PC-3 (cell line): Measurements from ENCODE around the gene LRP5. TPM values are rescaled to one million over a fixed set of nuclear protein-coding genes. Genes with fewer than 3 reads are reported as not detected.

Source experiments
- ATAC-seq: fragments of 200-7000 bp; cut with Tn5 transposase; 2 replicates; pipeline ENCODE4 v1.9.1; 2020; ENCODE audit warnings: mild to moderate bottlenecking, moderate library complexity
- BruUV-seq: library from RNA; stranded (reverse); fragments of 400-500 nt; replicated peaks from 2 replicates; lab custom pipeline; 2021; lab: Mats Ljungman, UMichigan
- CTCF ChIA-PET: fragments of 300-600 bp; sonication (Branson Sonifier 250); formaldehyde crosslinking; loops from one replicate; lab custom pipeline; 2022; ENCODE audit warnings: antibody characterized with exemption; lab: Charles Lee
- POLR2A ChIA-PET: fragments of 300-600 bp; sonication (Branson Sonifier 250); formaldehyde crosslinking; loops from one replicate; lab custom pipeline; 2022; ENCODE audit warnings: antibody characterized with exemption; ENCODE audit not compliant: unreplicated experiment; lab: Charles Lee
- DNase-seq: peaks from one replicate; pipeline ENCODE4 v3.0.0-alpha.2; 2015
- H2AFZ ChIP-seq: fragments of 300-600 bp; sonication (generic); 2 replicates; pipeline ENCODE4 v1.6.0; 2016; ENCODE audit warnings: antibody characterized with exemption, low read length
- H3F3A ChIP-seq: fragments of 300-600 bp; sonication (generic); one replicate; pipeline ENCODE4 v1.6.0; 2017; ENCODE audit warnings: antibody characterized with exemption, low read length, control low read depth, mild to moderate bottlenecking; ENCODE audit not compliant: unreplicated experiment
- H3K27ac ChIP-seq: fragments of 300-600 bp; sonication (generic); 2 replicates; pipeline ENCODE4 v1.5.1; 2016; ENCODE audit warnings: mild to moderate bottlenecking, low read length
- H3K27me3 ChIP-seq: fragments of 300-600 bp; sonication (generic); 2 replicates; pipeline ENCODE4 v1.6.1; 2016; ENCODE audit warnings: low read length, mixed read lengths
- H3K36me3 ChIP-seq: fragments of 300-600 bp; sonication (generic); 2 replicates; pipeline ENCODE4 v1.6.1; 2016; ENCODE audit warnings: low read depth, mixed run types, low read length, mixed read lengths
- H3K4me1 ChIP-seq: fragments of 300-600 bp; sonication (generic); 2 replicates; pipeline ENCODE4 v1.5.1; 2016; ENCODE audit warnings: low read length; ENCODE audit not compliant: insufficient read depth
- H3K4me2 ChIP-seq: fragments of 300-600 bp; sonication (generic); 2 replicates; pipeline ENCODE4 v1.6.0; 2016; ENCODE audit warnings: low read length
- H3K4me3 ChIP-seq: fragments of 300-600 bp; sonication (generic); 2 replicates; pipeline ENCODE4 v1.5.1; 2016; ENCODE audit warnings: mild to moderate bottlenecking, low read length, mixed read lengths
- H3K79me2 ChIP-seq: fragments of 300-600 bp; sonication (generic); 2 replicates; pipeline ENCODE4 v1.6.1; 2017; ENCODE audit warnings: low read length, mixed read lengths
- H3K9ac ChIP-seq: fragments of 300-600 bp; sonication (generic); 2 replicates; pipeline ENCODE4 v1.6.0; 2016; ENCODE audit warnings: mild to moderate bottlenecking, low read length
- H3K9me2 ChIP-seq: fragments of 300-600 bp; sonication (generic); replicated peaks from 2 replicates; pipeline ENCODE4 v1.6.1; 2016; ENCODE audit warnings: mixed run types, low read length, mixed read lengths
- H3K9me3 ChIP-seq: fragments of 300-600 bp; sonication (generic); 2 replicates; pipeline ENCODE4 v1.6.1; 2016; ENCODE audit warnings: low read length, mixed read lengths
- H4K20me1 ChIP-seq: fragments of 300-600 bp; sonication (generic); 2 replicates; pipeline ENCODE4 v1.6.1; 2016; ENCODE audit warnings: low read length, mixed read lengths
- CTCF ChIP-seq: fragments of 300-600 bp; sonication (generic); conservative IDR thresholded peaks from 2 replicates; pipeline ENCODE4 v1.5.1; 2017; ENCODE audit warnings: antibody characterized with exemption, low read depth, mild to moderate bottlenecking, low read length
- EZH2 ChIP-seq: fragments of 300-600 bp; sonication (generic); IDR thresholded peaks from one replicate; pipeline ENCODE4 v1.6.1; 2017; ENCODE audit warnings: antibody characterized with exemption, mild to moderate bottlenecking, low read length; ENCODE audit not compliant: unreplicated experiment
- EZH2phosphoT487 ChIP-seq: fragments of 300-600 bp; sonication (generic); IDR thresholded peaks from 2 replicates; pipeline ENCODE4 v1.6.1; 2018; ENCODE audit warnings: mild to moderate bottlenecking, antibody characterized with exemption, low read length, borderline replicate concordance
- intact Hi-C: fragments of 100-400 bp; cut with micrococcal nuclease; formaldehyde crosslinking; loops from 2 replicates; pipeline ENCODE4 v1.9.0; 2023
- total RNA-seq: library from RNA; depleted of rRNA; stranded (reverse); fragments of >200 nt; gene quantifications from 2 replicates; pipeline ENCODE4 v1.2.3, GENCODE V29; 2014

The LRP5 gene
- total RNA-seq, 1 experiment from 2014 or later: 64.3 TPM

GRCh38 chr11:68271781-68272608, 40.4 kb upstream of the LRP5 start, which contains the start of gene C11orf24:
Gene C11orf24, minus strand, starts transcription at chr11:68271973. Its CDS starts 8,206 bp downstream, at chr11:68263767.
- intact Hi-C loops: loop anchor here (1.0 to 5.0 kb wide), 2 partner anchors 25 to 110 kb away; no protein-coding TSS in a partner anchor
- peak; percentile 98 for DNase-seq
- POLR2A ChIA-PET: interaction anchor here (0.5 to 1.0 kb wide), 7 partner anchors 23 to 285 kb away, joined by 3 to 13 read pairs (median 3); partner anchors contain the start of gene LRP5

GRCh38 chr11:68273026-68273738, 39.2 kb upstream of the LRP5 start:
- Histone ChIP-seq H3F3A (no peaks in the 10 kb centered on the region), H3K79me2 (peaks cover 36% of the 10 kb centered on the region), H3K9ac (no peak overlapping the region), H3K27ac (no peak overlapping the region), H3K9me2 (no peaks in the 10 kb centered on the region), H3K4me2 (peak overlapping the region; percentile 99), H3K4me1 (peaks cover 22% of the 10 kb centered on the region), H3K4me3 (peak overlapping the region; percentile 89; the same call in 1 of the 2 replicates), H3K27me3 (no peaks in the 10 kb centered on the region), H3K9me3 (no peaks in the 10 kb centered on the region), H2AFZ (no peak overlapping the region), H4K20me1 (no peaks in the 10 kb centered on the region), H3K36me3 (no peaks in the 10 kb centered on the region)
- intact Hi-C loops: loop anchor here (5.0 kb wide), 1 partner anchor 109 kb away; no protein-coding TSS in a partner anchor
- ATAC-seq (no peak), DNase-seq (no peak)
- BruUV-seq: no TSS peak
- POLR2A ChIA-PET: interaction anchor here (0.6 kb wide), 1 partner anchor 15 kb away, joined by 3 read pairs; no protein-coding TSS in a partner anchor
- CTCF ChIA-PET: no interaction called here
- TF ChIP-seq EZH2: no peak
- no peak for TF ChIP-seq EZH2phosphoT487
- TF ChIP-seq CTCF: no peak

More at GRCh38 chr11:68271781-68272608, 40.4 kb upstream of the LRP5 start, which contains the start of gene C11orf24:
- peak; percentile 92 for ATAC-seq
- H3K27ac ChIP-seq: peak within 1 kb of the TSS; percentile 76
- CTCF ChIA-PET: interaction anchor here (0.7 to 1.1 kb wide), 4 partner anchors 14 to 80 kb away, joined by 3 to 7 read pairs (median 4); no protein-coding TSS in a partner anchor
- TSS peak; percentile 95 for BruUV-seq
- H3K79me2 ChIP-seq: peaks cover 36% of the 10 kb centered on the region
- H3K27me3 ChIP-seq: no peaks in the 10 kb centered on the region
- H3K36me3 ChIP-seq: peaks cover 12% of the 10 kb centered on the region; the same call in 1 of the 2 replicates
- no peaks in the 10 kb centered on the region for H3K9me3 ChIP-seq
- peaks cover 22% of the 10 kb centered on the region for H3K4me1 ChIP-seq
- H3K4me3 ChIP-seq: peak within 1 kb of the TSS; percentile 89
- no peaks in the 10 kb centered on the region for H3F3A ChIP-seq
- TF ChIP-seq EZH2: no peak
- peak; percentile 54; the same call in 1 of the 2 replicates for TF ChIP-seq EZH2phosphoT487
- peak within 1 kb of the TSS; percentile 86 for H2AFZ ChIP-seq
- no peaks in the 10 kb centered on the region for H3K9me2 ChIP-seq
- no peaks in the 10 kb centered on the region for H4K20me1 ChIP-seq
- peak within 1 kb of the TSS; percentile 99 for H3K4me2 ChIP-seq
- peak within 1 kb of the TSS; percentile 98 for H3K9ac ChIP-seq

GRCh38 chr11:68274306-68274705, 38.1 kb upstream of the LRP5 start:
- Histone ChIP-seq H3K9me3 (no peaks in the 10 kb centered on the region), H3K4me3 (no peak overlapping the region), H3K4me1 (peaks cover 21% of the 10 kb centered on the region), H3K27ac (no peak overlapping the region), H3K79me2 (peaks cover 28% of the 10 kb centered on the region), H3K36me3 (no peaks in the 10 kb centered on the region), H3K27me3 (no peaks in the 10 kb centered on the region), H4K20me1 (no peaks in the 10 kb centered on the region), H3K9me2 (no peaks in the 10 kb centered on the region), H3K4me2 (no peak overlapping the region), H2AFZ (no peak overlapping the region), H3F3A (no peaks in the 10 kb centered on the region), H3K9ac (no peak overlapping the region)
- ChIA-PET POLR2A (no interaction called here), CTCF (no interaction called here)
- BruUV-seq: no TSS peak
- DNase-seq: no peak
- no peak for ATAC-seq
- no peak for TF ChIP-seq EZH2phosphoT487
- no peak for TF ChIP-seq EZH2
- TF ChIP-seq CTCF: no peak
- intact Hi-C loops: loop anchor here (5.0 kb wide), 1 partner anchor 108 kb away; no protein-coding TSS in a partner anchor
